Measurements from ENCODE around the gene AIG1.

- TF ChIP-seq POLR2A (IDR thresholded peaks at IDR 0.05; ENCODE audit: low read depth, low read length), result no peak
- no peak for TF ChIP-seq TAF1 (IDR thresholded peaks at IDR 0.05; ENCODE audit: borderline replicate concordance, low read depth, low read length)
Measured at GRCh38 chr6:143268439-143268838, 207.8 kb downstream of the AIG1 start.

All from GM12892 (cell line).